HG02981 (cell line): ENCODE results near the gene TGFA.

ENCODE experiments used
- ATAC-seq: cut with Tn5 transposase; IDR thresholded peaks from one replicate; pipeline ENCODE4 v1.9.1; 2021; ENCODE audit warnings: mild to moderate bottlenecking, moderate library complexity; ENCODE audit not compliant: unreplicated experiment

Gene TGFA

DNA sequence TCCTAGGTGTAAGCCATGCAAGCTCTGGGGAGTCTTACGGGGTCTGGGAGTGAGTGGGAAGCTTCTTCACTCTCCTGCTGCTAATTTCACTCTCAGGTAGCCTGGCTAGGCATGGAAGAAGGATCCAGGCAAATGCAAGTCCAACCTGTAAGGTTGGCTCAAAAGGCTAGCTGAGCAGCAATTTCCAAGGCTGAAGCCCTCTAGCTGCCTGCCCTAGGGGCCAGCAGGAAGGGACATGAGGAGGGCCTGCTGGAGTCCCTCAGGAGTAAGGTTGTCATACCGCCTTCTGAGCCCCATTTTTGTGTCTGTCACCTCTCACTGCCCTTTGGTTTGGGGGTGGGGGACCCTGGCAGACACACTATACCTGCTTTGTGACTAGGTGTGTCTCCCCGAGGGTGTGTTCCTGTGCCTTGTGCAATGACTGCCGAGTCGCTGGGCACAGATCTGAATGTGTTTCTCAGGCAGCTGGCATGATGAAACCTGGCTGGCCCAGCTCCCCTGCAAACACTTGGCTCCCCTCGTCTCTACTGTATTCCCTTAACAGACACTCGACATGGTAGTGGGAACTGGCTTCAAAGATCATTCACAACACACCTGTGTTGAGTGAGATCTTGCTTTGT lies 127.8 kb downstream of the TGFA start:
- ATAC-seq, result no peak

DNA sequence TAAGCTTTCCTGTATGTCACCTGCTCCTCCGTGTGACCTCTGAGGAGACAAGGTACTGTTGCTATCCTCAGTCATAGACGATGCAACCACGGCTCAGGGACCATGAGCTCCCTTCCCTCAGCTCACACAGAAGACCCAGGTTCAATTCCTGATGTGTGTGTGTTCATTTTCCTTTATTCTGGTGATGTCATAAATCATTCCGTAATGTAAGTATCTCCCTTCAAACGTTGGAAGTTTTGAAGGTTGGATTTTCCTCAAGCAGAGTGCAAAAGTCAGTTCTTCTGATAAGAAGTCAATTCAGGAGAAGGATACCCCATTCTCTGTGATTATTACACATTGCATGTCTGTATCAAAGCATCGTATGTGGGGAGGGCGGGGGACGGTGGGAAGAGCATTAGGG lies 132.9 kb downstream of the TGFA start:
- no peak for ATAC-seq

DNA sequence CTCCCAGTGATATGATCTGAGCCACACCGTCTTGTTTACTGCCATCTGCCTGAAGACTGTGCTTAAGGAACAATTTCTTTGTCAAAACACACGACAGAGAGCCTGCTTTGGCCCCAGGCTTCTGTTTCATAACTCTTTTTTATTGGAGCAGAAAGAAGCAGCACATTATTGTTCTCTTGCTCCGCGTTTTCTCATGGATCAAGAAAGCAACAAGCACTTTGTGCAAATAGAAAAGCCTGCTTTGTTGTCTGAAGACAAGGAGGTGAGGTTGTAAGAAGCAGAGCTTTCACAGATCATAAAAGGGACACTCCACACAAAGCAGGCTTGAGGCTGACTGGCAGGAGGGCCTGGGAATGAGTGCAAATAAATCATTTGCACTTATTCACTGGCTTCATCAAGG lies 133.5 kb downstream of the TGFA start:
- no peak for ATAC-seq

DNA sequence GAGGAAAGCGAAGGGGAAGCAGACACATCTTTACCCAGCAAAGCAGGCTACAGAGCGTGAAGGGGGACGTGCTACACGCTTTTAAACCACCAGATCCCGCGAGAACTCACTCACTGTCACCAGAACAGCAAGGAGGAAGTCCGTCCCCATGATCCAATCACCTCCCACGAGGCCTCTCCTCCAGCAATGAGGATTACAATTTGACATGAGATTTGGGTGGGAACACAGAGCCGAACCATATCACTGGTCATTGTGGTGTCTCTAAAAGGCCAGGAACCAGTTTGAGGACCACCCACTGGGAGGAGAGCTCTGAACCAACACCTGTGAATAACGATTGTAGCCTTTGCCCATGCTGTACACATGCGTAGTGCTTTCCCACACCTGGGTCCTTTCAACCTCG lies 135.1 kb downstream of the TGFA start:
- no peak for ATAC-seq

DNA sequence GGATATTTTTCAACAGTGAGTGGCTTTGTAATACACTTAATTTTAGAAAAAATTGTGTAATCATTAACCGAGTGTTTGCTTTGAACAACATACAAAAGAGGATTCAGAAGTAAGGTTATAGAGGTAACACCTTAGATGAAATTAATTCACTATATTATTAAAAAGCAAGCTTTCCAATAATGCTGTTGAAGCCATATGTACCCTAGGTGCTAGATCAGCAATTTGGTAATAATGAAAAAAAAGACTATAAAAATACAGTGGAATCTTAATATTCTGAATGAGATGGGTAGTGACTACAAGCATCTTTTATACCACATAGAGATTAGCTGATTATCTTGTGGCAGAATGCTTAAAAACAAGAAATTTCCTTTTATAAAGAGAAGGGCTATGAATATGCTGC lies 136.6 kb downstream of the TGFA start:
- ATAC-seq, result no peak

DNA sequence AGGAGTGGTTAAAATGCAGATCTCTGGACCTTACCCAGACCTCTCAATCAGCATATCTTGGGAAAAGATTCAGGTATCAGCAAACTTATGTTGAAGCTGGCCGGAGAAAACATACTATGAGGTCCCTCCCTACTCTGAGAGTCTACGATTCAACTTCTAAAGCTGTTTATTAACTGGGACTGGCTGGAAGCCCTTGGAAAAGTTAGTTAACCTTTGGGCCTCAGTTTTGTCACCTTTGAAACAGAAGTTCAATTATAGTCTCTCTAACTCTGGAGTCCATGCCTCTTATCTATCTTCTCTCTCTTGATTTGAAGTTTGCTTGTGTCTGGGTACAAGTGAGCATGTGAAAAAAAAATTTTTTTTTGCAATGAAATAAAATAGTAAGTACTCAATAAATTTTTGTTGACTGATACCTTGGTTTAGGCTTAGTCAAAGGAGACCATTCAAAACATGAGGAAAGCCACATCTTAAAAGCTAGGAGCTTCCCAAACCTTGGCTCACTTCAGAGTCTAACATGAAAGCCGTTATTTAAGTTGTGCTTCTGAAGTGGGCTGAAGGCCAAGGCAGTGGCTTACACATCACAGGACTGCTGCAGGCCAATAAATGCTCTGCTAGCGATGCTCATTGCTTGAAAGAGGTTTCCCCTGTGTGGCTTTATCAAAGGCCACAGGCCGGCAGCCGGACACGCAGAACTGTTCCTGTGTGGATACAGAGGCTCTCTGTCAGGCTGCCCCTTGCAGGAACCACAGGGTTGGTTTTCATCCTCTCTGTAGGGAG lies 141.1 kb downstream of the TGFA start:
- ATAC-seq, result no peak

DNA sequence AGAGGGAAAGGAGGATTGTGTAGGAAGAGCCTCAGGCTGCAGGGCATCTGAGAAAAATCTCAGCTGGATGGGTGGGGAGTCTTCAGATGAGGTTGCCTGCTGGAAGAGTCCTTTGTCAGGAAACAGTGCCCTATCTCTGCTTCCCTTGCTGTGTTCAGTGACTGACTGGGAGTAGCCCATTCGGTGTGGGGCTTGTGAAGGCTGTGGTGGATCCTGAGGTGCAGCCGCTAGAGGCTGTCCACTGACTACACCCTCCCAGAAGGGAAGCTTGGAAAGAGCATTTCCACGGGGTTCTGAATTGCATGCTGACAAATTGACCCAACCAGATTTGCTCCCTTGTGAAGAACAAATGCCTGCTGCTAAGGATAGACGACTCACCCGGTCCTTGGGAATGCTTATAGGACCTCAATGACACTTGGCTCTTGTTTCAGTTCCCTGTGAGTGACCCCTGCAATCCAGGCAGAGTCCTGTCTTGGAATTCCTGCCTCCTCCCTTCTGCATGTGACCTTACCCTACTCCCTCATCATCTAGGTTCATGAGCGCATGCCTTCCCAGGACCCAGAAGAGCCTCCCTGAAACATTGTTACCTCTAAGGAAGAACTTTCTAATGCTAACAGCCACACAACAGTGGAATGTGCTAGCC lies 142.0 kb downstream of the TGFA start:
- ATAC-seq, result no peak

DNA sequence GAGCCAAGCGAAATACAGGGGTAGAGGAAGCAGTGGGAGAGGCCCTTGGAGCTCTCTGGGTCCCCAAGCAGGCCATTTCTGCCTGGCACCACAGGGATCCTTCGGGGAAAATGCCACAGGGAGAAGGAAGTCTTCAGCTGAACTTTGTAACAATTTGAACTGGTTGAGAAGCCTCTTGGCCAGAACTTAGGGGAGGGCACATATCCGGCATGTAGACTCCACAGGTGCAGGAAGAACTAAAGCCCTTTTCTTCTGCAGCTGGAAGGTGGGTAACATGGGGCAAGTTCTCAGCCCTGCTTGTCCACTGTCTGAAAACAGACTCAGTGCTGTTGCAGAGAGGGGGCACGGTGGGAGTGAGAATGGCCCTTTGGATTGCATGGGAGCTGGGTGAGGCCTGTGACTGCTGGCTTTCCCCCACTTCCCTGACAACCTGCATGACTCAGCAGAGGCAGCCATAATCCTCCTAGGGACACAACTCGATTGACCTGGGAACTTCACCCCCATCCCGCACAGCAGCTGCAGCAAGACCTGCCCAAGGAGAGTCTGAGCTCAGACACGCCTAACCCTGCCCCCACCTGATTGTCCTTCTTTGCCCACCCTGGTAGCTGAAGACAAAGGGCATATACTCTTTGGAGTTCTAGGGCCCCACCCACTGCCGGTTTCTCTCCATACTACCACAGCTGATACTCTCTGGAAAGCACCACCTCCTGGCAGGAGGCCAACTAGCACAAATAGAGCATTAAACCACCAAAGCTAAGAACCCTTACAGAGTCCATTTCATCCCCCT lies 150.2 kb downstream of the TGFA start:
- ATAC-seq, result no peak

DNA sequence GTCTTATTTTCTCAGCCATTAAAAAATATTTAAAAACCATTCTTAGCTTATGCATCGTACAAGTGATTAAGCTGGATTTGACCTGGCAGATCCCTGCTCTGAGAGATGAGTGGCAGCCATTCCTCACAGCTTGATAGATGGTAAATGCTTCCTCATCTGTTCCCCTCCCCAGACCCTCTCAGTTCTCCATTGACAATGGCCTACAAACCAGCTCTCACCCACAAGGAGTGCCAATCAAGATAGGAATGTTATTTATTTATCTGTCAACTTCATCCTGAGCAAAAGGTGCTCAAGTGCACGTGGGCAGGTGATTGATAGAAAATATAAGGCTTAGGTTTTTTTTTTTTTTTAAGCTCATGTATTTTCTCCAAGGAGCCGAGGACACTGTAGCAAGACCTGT lies 153.1 kb downstream of the TGFA start:
- ATAC-seq, result no peak

DNA sequence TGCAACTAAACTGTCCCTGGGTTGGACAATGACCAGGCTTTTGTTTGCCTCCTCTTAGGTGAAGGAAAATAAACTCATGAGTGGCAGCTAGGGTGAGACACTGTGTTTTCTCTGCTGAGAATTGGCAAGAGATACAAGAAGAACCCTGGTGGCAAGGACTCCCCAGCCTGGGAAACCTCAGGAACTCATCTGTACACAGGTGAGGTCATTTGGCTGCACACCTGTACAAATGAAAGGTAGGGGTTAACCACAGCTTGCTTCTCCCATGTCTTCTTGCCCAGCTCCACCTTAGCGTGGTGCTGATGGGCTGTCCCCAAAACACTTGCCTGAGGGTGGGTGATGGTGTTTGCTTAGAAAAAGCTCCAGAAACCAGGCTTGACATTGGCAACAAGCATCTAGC lies 154.6 kb downstream of the TGFA start:
- ATAC-seq, result no peak
